ENCODE results near the gene ATP8A2. TPM values are rescaled to one million over a fixed set of nuclear protein-coding genes. Genes with fewer than 3 reads are reported as not detected.
"Not testable (repeated sequence)": the region's sequence is repeated elsewhere in the genome, so short reads cannot be mapped to it uniquely, and the experiment has no call there.

ATP8A2 gene
- polyA plus RNA-seq, 3 donors = 0.10 to 0.14 (median 0.11) TPM

DNA sequence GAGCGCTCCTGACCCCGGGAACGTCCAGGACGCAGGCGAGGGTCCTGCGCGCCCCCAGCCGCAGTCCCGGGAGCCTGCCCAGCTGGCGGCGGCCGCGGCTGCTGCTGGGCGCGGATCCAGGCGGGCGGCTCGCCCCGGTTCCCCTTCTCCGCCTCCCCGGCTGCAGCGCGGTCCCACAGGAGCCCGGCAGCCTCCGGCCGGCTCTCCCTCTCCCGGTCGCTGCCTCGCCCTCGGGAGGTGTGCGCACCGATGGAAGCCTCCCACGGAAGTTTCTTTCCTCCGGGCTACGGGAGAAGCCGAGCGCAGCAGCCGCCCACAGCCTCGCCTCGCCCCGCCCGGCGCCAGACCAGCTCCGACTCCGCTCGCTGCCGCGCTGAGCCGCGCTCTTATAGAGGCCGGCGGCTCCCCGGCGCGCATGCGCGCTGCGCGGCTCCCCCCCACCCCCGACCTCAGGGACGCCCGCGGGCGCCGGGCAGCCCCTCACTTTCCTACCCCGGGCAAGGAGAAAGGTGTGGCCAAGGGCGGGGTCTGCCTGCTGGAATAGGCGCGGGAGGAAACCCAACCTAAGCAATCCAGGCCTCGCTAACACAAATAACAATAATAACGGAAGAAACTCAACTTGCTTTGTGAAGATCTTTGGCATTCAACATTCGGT lies 680.0 kb downstream of the ATP8A2 start, which contains the start of gene SHISA2:
SHISA2 (minus strand) TSS at position 360 of the 655 bp plus-strand sequence. CDS start 1,041 bp downstream, outside the sequence.
- H3K27ac ChIP-seq (ENCODE audit: low read depth, low read length) = no peak within 1 kb of the TSS
- WGBS, 3 donors = 1 to 2% (median 1%) methylated on average over 58 to 71 of the region's 72 CpGs

- 37 to 47% (median 46%) methylated on average over 10 of the region's 10 CpGs for WGBS, 3 donors
- H3K27ac ChIP-seq (ENCODE audit: low read depth, low read length) = no peak overlapping the region
Observed at GRCh38 chr13:26052337-26052736, 680.6 kb downstream of the ATP8A2 start.

DNA sequence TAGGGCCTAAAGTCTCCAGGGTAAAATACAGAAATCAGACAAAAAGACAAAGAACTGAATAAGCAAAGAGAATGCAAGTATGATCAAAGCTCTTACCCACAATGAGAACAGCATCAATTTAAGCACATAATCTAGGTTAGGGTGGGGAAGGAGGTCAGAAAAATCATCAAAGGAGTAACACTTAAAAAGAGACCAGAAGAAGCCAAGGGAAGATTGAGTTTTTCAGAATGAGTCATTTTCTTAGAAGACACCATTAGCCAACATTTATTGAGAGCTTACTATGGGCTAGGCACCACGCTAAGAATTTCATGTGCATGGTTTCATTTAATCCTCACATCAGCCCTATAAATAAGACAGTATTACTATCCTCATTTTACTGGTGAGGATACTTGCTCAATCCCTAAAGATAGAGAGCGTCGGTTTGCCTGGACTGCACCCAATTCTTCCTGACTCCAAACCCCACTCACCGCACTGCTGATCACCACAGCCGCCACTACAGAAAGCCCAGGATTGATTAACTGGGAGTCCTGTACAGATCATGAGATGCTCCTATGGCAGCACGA lies 681.7 kb downstream of the ATP8A2 start:
- no peak overlapping the region for H3K27ac ChIP-seq (ENCODE audit: low read depth, low read length)
- 79 to 88% (median 86%) methylated on average over 6 of the region's 6 CpGs for WGBS, 3 donors

GRCh38 chr13:26054896-26055295 lies 683.1 kb downstream of the ATP8A2 start:
- no peak overlapping the region for H3K27ac ChIP-seq (ENCODE audit: low read depth, low read length)

- WGBS, 3 donors = 60 to 69% (median 61%) methylated on average over 6 of the region's 6 CpGs
Observed at GRCh38 chr13:26058704-26059103, 686.9 kb downstream of the ATP8A2 start.

DNA sequence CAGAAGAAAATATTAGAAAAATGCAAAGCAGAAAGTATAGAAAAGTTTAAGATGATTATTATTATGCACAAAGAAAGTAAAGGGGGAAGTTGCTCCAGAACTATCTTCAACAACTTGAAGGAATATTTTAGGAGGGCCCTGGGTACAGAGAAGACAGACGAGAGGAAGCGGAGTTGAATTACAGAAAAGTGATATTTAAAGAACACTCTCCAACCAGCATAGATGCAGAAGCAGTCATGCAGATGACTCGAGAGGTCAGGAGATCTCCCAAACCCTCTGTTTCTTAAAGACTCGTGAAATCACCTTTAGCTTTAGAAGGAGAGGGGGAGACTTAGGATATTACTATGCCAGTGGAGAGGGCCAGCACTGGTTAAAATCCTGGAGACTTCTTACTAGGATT lies 688.6 kb downstream of the ATP8A2 start:
- 78 to 88% (median 85%) methylated on average over 4 of the region's 4 CpGs for WGBS, 3 donors
- no peak overlapping the region for H3K27ac ChIP-seq (ENCODE audit: low read depth, low read length)

More at GRCh38 chr13:26058704-26059103, 686.9 kb downstream of the ATP8A2 start:
- no peak overlapping the region for H3K27ac ChIP-seq (ENCODE audit: low read depth, low read length)

DNA sequence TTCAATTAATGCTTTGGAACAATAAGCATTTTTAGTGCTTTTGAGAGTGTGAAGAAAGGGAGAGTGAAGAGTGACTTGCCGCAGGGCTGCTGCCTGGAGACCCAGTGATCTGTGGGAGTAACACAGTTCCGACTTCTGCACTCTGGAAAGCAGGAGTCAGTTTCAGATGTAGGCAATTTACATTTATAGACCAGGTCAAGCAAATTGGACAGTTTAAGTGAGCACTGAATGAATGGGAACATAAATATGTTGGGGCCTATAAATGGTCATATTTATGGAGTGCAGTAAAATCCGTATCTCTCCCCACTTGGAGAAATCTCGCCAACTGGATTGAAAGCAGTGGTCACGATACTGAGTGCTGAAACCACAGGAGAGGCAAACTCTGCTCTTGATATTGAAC lies 689.5 kb downstream of the ATP8A2 start:
- H3K27ac ChIP-seq (ENCODE audit: low read depth, low read length) = no peak overlapping the region
- 79 to 91% (median 84%) methylated on average over 5 of the region's 5 CpGs for WGBS, 3 donors

GRCh38 chr13:26061947-26062346 lies 690.2 kb downstream of the ATP8A2 start:
- no peak overlapping the region for H3K27ac ChIP-seq (ENCODE audit: low read depth, low read length)
- 79 to 84% (median 80%) methylated on average over 6 of the region's 6 CpGs for WGBS, 3 donors

- 38 to 59% (median 56%) methylated on average over 5 of the region's 5 CpGs for WGBS, 3 donors
Observed at GRCh38 chr13:26062853-26063444, 691.2 kb downstream of the ATP8A2 start.

DNA sequence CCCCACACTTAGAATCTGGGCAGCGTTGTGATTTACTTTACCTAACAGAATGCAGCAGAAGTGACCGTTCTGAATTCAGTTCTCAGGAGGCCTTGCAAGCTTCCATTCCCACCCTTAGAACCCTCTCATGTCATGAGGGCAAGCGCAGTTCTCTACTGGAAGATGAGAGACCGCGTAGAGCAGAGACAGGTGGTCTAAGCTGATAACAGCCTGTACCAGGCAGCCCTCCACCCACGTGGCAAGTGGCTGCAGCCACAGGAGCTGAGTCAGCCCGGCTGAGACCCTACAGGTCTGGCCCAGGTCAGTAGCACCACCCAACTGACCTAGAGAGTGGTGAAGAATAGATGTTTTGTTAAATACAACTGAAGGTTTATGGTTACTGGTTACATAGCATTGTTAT lies 694.7 kb downstream of the ATP8A2 start:
- not testable (repeated sequence) for H3K27ac ChIP-seq (ENCODE audit: low read depth, low read length)
- 67 to 72% (median 68%) methylated on average over 7 of the region's 7 CpGs for WGBS, 3 donors

More at GRCh38 chr13:26062853-26063444, 691.2 kb downstream of the ATP8A2 start:
- no peak overlapping the region for H3K27ac ChIP-seq (ENCODE audit: low read depth, low read length)

DNA sequence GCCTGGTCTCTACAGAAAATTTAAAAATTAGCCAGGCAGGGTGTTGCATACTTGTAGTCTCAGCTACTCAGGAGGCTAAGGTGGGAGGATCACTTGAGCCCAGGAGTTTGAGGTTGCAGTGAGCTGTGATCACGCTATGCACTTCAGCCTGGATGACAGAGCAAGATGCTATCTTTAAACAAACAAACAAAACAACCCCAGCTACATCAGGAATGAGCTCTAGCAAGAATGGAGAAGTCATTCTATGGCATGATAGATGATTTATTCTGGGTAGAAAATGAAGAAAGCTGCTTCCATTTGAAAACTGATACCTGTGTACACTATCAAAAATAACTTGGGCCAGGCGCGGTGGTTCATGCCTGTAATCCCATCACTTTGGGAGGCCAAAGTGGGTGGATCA lies 695.8 kb downstream of the ATP8A2 start:
- H3K27ac ChIP-seq (ENCODE audit: low read depth, low read length) = no peak overlapping the region
- 93 to 94% (median 94%) methylated on average over 3 of the region's 3 CpGs for WGBS, 3 donors

GRCh38 chr13:26068372-26068771 lies 696.6 kb downstream of the ATP8A2 start:
- WGBS, 3 donors = 97 to 100% (median 98%) methylated on average over 2 of the region's 2 CpGs
- H3K27ac ChIP-seq (ENCODE audit: low read depth, low read length) = not testable (repeated sequence)

DNA sequence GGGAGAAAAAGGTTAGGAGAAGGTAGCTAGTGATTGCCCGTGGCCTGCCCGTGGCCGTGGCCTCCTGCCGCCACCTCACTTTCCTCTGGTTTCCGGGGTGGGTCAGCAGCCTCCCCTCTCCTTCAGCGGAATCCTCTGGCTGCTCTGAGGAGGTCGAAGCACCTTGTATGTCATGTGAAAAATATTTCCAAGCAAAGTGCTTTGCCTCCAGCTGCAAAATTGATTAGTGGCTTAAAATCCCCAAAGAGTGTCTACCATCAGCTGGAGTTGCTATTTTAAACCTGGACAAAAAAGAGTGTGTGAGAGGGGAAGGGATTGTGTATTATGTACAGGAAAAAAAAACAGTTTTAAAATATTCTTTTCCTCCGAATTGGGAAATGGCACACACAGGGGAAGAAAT lies 697.9 kb downstream of the ATP8A2 start:
- 64 to 81% (median 71%) methylated on average over 8 of the region's 8 CpGs for WGBS, 3 donors

DNA sequence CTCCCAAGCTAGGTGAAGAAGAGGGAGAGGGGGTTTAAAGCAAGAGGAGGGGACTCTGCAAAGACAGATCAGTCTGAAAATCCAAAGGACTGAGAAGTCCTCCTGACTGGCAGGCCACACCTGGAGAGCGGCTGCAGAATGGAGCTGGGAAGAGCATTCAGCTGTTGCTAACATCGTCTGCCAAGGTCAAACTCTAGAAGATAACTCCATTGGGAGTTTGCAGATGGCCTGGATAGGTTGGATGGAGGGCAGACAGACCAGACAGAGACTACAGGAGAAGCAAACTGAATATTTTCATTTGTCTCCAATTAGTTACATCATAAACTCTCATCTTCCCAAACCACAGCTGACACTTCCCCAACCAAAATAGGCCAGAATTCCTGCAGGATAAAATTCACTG lies 699.9 kb downstream of the ATP8A2 start:
- 69 to 94% (median 86%) methylated on average over 2 of the region's 2 CpGs for WGBS, 3 donors
- no peak overlapping the region for H3K27ac ChIP-seq (ENCODE audit: low read depth, low read length)

More for the DNA sequence above, 697.9 kb downstream of the ATP8A2 start:
- not testable (repeated sequence) for H3K27ac ChIP-seq (ENCODE audit: low read depth, low read length)

GRCh38 chr13:26072335-26072734 lies 700.6 kb downstream of the ATP8A2 start:
- H3K27ac ChIP-seq (ENCODE audit: low read depth, low read length) = not testable (repeated sequence)
- whole genome bisulfite sequencing, 3 donors = 5 to 12% (median 11%) methylated on average over 5 of the region's 7 CpGs

DNA sequence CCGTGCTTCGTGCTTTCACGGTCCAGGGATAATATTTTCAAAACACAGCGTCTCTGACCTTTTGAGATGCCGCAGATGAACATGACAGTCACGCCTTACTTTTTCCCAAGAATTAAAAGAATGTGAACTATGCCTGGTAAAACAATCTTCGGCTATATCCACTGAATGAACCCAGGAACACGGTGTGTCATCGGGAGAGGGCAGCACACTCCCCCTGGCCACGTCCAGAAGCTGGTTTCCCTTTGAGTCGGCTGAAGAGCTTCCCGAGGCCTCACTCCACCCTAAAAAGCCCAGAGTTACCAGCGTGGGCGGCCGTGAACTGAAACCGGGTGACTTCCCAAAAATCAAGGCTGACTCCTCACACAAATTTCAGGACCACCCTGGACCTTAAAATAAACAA lies 702.9 kb downstream of the ATP8A2 start:
- WGBS, 3 donors = 30 to 34% (median 32%) methylated on average over 16 of the region's 16 CpGs
- no peak overlapping the region for H3K27ac ChIP-seq (ENCODE audit: low read depth, low read length)
